ENCODE data around the gene CPA1.

- TF ChIP-seq CTCF (IDR thresholded peaks at IDR 0.05) (no peak), POLR2A (IDR thresholded peaks at IDR 0.05) (no peak)
Observed at GRCh38 chr7:130369110-130369711, 11.1 kb upstream of the CPA1 start.
